Osteoblast (primary cell): ENCODE results near the gene EDEM1. TPM values are rescaled to one million over a fixed set of nuclear protein-coding genes. Genes with fewer than 3 reads are reported as not detected.
A peak's percentile ranks its signal among the peaks of the same experiment; 100 is the strongest.

Experiments
- DNase-seq: peaks from one replicate; pipeline ENCODE4 v3.0.0; 2011; ENCODE audit warnings: low spot score, mixed read lengths; ENCODE audit not compliant: insufficient read length; ENCODE audit errors: missing footprints
- H2AFZ ChIP-seq: 2 replicates; pipeline ENCODE4 v1.6.0; 2011; ENCODE audit warnings: mild to moderate bottlenecking, low read length
- H3K27ac ChIP-seq: 2 replicates; pipeline ENCODE4 v1.5.1; 2011; ENCODE audit warnings: mild to moderate bottlenecking, low read depth, low read length, moderate library complexity
- H3K27me3 ChIP-seq: 2 replicates; pipeline ENCODE4 v1.6.0; 2012; ENCODE audit warnings: mild to moderate bottlenecking, control low read depth, inconsistent platforms, low read length, moderate library complexity; ENCODE audit not compliant: insufficient read depth
- H3K36me3 ChIP-seq: 2 replicates; pipeline ENCODE4 v1.5.1; 2011; ENCODE audit warnings: mild to moderate bottlenecking, low read length, control low read depth, moderate library complexity; ENCODE audit not compliant: insufficient read depth
- H3K4me1 ChIP-seq: 2 replicates; pipeline ENCODE4 v1.5.1; 2011; ENCODE audit warnings: mild to moderate bottlenecking, low read length, control low read depth, moderate library complexity; ENCODE audit not compliant: insufficient read depth
- H3K4me2 ChIP-seq: 2 replicates; pipeline ENCODE4 v1.6.0; 2011; ENCODE audit warnings: mild to moderate bottlenecking, low read length; ENCODE audit not compliant: insufficient read depth
- H3K4me3 ChIP-seq: fragments of 200-600 bp; sonication (generic); 3 replicates; pipeline ENCODE4 v1.5.1; 2012; ENCODE audit warnings: mild to moderate bottlenecking, low read length, inconsistent platforms; ENCODE audit not compliant: insufficient read depth
- H3K79me2 ChIP-seq: 2 replicates; pipeline ENCODE4 v1.6.0; 2012; ENCODE audit warnings: mild to moderate bottlenecking, low read length, control low read depth, inconsistent platforms; ENCODE audit not compliant: insufficient read depth
- H3K9me3 ChIP-seq: 2 replicates; pipeline ENCODE4 v1.5.1; 2011; ENCODE audit warnings: low read depth, low read length, control low read depth
- H4K20me1 ChIP-seq: 2 replicates; pipeline ENCODE4 v1.6.0; 2012; ENCODE audit warnings: mild to moderate bottlenecking, low read length, control low read depth; ENCODE audit not compliant: insufficient read depth
- CTCF ChIP-seq: IDR thresholded peaks from 2 replicates; pipeline ENCODE4 v1.5.1; 2011; ENCODE audit warnings: mild to moderate bottlenecking, low read depth, low read length, moderate library complexity; ENCODE audit errors: extremely low read depth
- total RNA-seq: library from RNA; depleted of rRNA; stranded (reverse); fragments of >200 nt; gene quantifications from 2 replicates; pipeline ENCODE4 v1.2.3, GENCODE V29; 2012

EDEM1 gene
- total RNA-seq, 1 donor: 38.7 TPM

- no peak for TF ChIP-seq CTCF
- H3K9me3 ChIP-seq: no peaks in the 10 kb centered on the region
- H3K79me2 ChIP-seq: peaks cover 71% of the 10 kb centered on the region
- no peak overlapping the region for H3K4me2 ChIP-seq
- DNase-seq: no peak
- H3K27ac ChIP-seq: peak overlapping the region; percentile 85
- no peak overlapping the region for H2AFZ ChIP-seq
- H3K4me3 ChIP-seq: no peak overlapping the region
- peaks cover 16% of the 10 kb centered on the region for H3K36me3 ChIP-seq
- H3K4me1 ChIP-seq: peaks cover 45% of the 10 kb centered on the region
- H3K27me3 ChIP-seq: no peaks in the 10 kb centered on the region
- H4K20me1 ChIP-seq: peaks cover 6% of the 10 kb centered on the region
Measured at GRCh38 chr3:5195605-5196004, 8.1 kb downstream of the EDEM1 start.

- peak overlapping the region; percentile 85 for H3K27ac ChIP-seq
- H3K9me3 ChIP-seq: no peaks in the 10 kb centered on the region
- TF ChIP-seq CTCF: no peak
- peak overlapping the region; percentile 66 for H3K4me2 ChIP-seq
- no peaks in the 10 kb centered on the region for H3K27me3 ChIP-seq
- H3K4me1 ChIP-seq: peaks cover 48% of the 10 kb centered on the region
- H3K79me2 ChIP-seq: peaks cover 61% of the 10 kb centered on the region
- no peak overlapping the region for H2AFZ ChIP-seq
- no peak overlapping the region for H3K4me3 ChIP-seq
- peaks cover 6% of the 10 kb centered on the region for H4K20me1 ChIP-seq
- DNase-seq: no peak
- peaks cover 24% of the 10 kb centered on the region for H3K36me3 ChIP-seq
Measured at GRCh38 chr3:5197022-5197421, 9.5 kb downstream of the EDEM1 start.

- peak overlapping the region; percentile 85 for H3K27ac ChIP-seq
- no peaks in the 10 kb centered on the region for H3K27me3 ChIP-seq
- H3K4me3 ChIP-seq: peak overlapping the region; percentile 5
- no peak overlapping the region for H2AFZ ChIP-seq
- peaks cover 27% of the 10 kb centered on the region for H3K36me3 ChIP-seq
- H3K4me2 ChIP-seq: peak overlapping the region; percentile 66
- H3K4me1 ChIP-seq: peaks cover 54% of the 10 kb centered on the region
- H3K9me3 ChIP-seq: no peaks in the 10 kb centered on the region
- H4K20me1 ChIP-seq: peaks cover 6% of the 10 kb centered on the region
- no peak for DNase-seq
- no peak for TF ChIP-seq CTCF
- peaks cover 55% of the 10 kb centered on the region for H3K79me2 ChIP-seq
Measured at GRCh38 chr3:5197470-5198312, 10.2 kb downstream of the EDEM1 start.

GRCh38 chr3:5198313-5198677, 10.8 kb downstream of the EDEM1 start:
- H4K20me1 ChIP-seq: peaks cover 2% of the 10 kb centered on the region
- peaks cover 32% of the 10 kb centered on the region for H3K36me3 ChIP-seq
- peaks cover 55% of the 10 kb centered on the region for H3K4me1 ChIP-seq
- no peaks in the 10 kb centered on the region for H3K27me3 ChIP-seq
- H3K4me2 ChIP-seq: no peak overlapping the region
- H3K4me3 ChIP-seq: no peak overlapping the region
- H2AFZ ChIP-seq: no peak overlapping the region
- DNase-seq: no peak
- H3K79me2 ChIP-seq: peaks cover 50% of the 10 kb centered on the region
- no peak for TF ChIP-seq CTCF
- no peaks in the 10 kb centered on the region for H3K9me3 ChIP-seq
- H3K27ac ChIP-seq: peak overlapping the region; percentile 85
